Activated CD4-positive, alpha-beta T cell treated with anti-CD3 and anti-CD28 coated beads, Interleukin-2, amount 10 ng/mL, durations not matched to agents 7 days and 5 days (primary cell): ENCODE data around the gene LIN28B. TPM values are rescaled to one million over a fixed set of nuclear protein-coding genes. Genes with fewer than 3 reads are reported as not detected.
"Not testable (repeated sequence)": the region's sequence is repeated elsewhere in the genome, so short reads cannot be mapped to it uniquely, and the experiment has no call there.

Experiments used
- CTCF ChIA-PET: fragments of 350-600 bp; sonication (Branson Sonifier 250); formaldehyde crosslinking; loops from one replicate; lab custom pipeline; 2021; ENCODE audit warnings: antibody characterized with exemption; lab: Charles Lee
- POLR2A ChIA-PET: fragments of 350-600 bp; sonication (Branson Sonifier 250); formaldehyde crosslinking; loops from one replicate; lab custom pipeline; 2021; ENCODE audit warnings: antibody characterized with exemption; lab: Charles Lee
- DNase-seq: peaks from one replicate; pipeline ENCODE4 v3.0.0-alpha.2; 2020
- H3K27ac Mint-ChIP-seq: one replicate; pipeline ENCODE4 v1.8.0; 2021; ENCODE audit warnings: mild to moderate bottlenecking, moderate library complexity, mixed read lengths
- H3K27me3 Mint-ChIP-seq: one replicate; pipeline ENCODE4 v1.8.0; 2021; ENCODE audit warnings: mixed read lengths
- H3K36me3 Mint-ChIP-seq: one replicate; pipeline ENCODE4 v1.8.0; 2021; ENCODE audit warnings: low read depth, mixed read lengths
- H3K4me1 Mint-ChIP-seq: one replicate; pipeline ENCODE4 v1.8.0; 2021; ENCODE audit warnings: mixed read lengths
- H3K4me3 Mint-ChIP-seq: one replicate; pipeline ENCODE4 v1.8.0; 2021; ENCODE audit warnings: mild to moderate bottlenecking, moderate library complexity, mixed read lengths
- H3K9me3 Mint-ChIP-seq: one replicate; pipeline ENCODE4 v1.8.0; 2021; ENCODE audit warnings: mixed read lengths
- total RNA-seq, 2 experiments: library from RNA; stranded (reverse); gene quantifications; one replicate each; pipeline ENCODE4 v1.2.3, GENCODE V29; 2021

LIN28B gene
- total RNA-seq, 2 experiments from 2014 or later = not detected

- CTCF ChIA-PET = interaction anchor here (0.6 kb wide), 1 partner anchor 50 kb away, joined by 3 read pairs; no protein-coding TSS in a partner anchor
- Mint-ChIP-seq H3K27me3 (peaks cover 11% of the 10 kb centered on the region), H3K27ac (no peak overlapping the region), H3K9me3 (no peaks in the 10 kb centered on the region), H3K4me3 (no peak overlapping the region), H3K36me3 (no peaks in the 10 kb centered on the region), H3K4me1 (no peaks in the 10 kb centered on the region)
- POLR2A ChIA-PET = no interaction called here
- no peak for DNase-seq
Observed at GRCh38 chr6:105001063-105001462, 44.2 kb downstream of the LIN28B start.

GRCh38 chr6:105001906-105002305 lies 45.0 kb downstream of the LIN28B start:
- H3K36me3 Mint-ChIP-seq = no peaks in the 10 kb centered on the region
- ChIA-PET CTCF (interaction anchor here (0.6 kb wide), 1 partner anchor 51 kb away, joined by 3 read pairs; no protein-coding TSS in a partner anchor), POLR2A (no interaction called here)
- no peak overlapping the region for H3K4me3 Mint-ChIP-seq
- H3K27ac Mint-ChIP-seq = no peak overlapping the region
- DNase-seq = no peak
- peaks cover 11% of the 10 kb centered on the region for H3K27me3 Mint-ChIP-seq
- H3K9me3 Mint-ChIP-seq = no peaks in the 10 kb centered on the region
- no peaks in the 10 kb centered on the region for H3K4me1 Mint-ChIP-seq

GRCh38 chr6:105005451-105005850 lies 48.5 kb downstream of the LIN28B start:
- Mint-ChIP-seq H3K27ac (no peak overlapping the region), H3K4me1 (no peaks in the 10 kb centered on the region), H3K36me3 (no peaks in the 10 kb centered on the region), H3K4me3 (no peak overlapping the region), H3K9me3 (no peaks in the 10 kb centered on the region), H3K27me3 (peaks cover 12% of the 10 kb centered on the region)
- no peak for DNase-seq
- CTCF ChIA-PET = no interaction called here
- POLR2A ChIA-PET = no interaction called here

- CTCF ChIA-PET, H3K27ac Mint-ChIP-seq: not testable (repeated sequence)
Observed at GRCh38 chr6:105013459-105013858, 56.6 kb downstream of the LIN28B start.

GRCh38 chr6:105014448-105014847 lies 57.5 kb downstream of the LIN28B start:
- H3K9me3 Mint-ChIP-seq = no peaks in the 10 kb centered on the region

More at GRCh38 chr6:105013459-105013858, 56.6 kb downstream of the LIN28B start:
- H3K36me3 Mint-ChIP-seq, H3K4me3 Mint-ChIP-seq, H3K27me3 Mint-ChIP-seq, DNase-seq, POLR2A ChIA-PET, H3K9me3 Mint-ChIP-seq, H3K4me1 Mint-ChIP-seq: not testable (repeated sequence)

GRCh38 chr6:105014954-105015353 lies 58.0 kb downstream of the LIN28B start:
- H3K27ac Mint-ChIP-seq = no peak overlapping the region
- H3K27me3 Mint-ChIP-seq = peaks cover 4% of the 10 kb centered on the region
- ChIA-PET POLR2A (no interaction called here), CTCF (no interaction called here)
- no peak for DNase-seq
- H3K4me3 Mint-ChIP-seq = no peak overlapping the region
- H3K36me3 Mint-ChIP-seq = no peaks in the 10 kb centered on the region
- H3K9me3 Mint-ChIP-seq = no peaks in the 10 kb centered on the region
- no peaks in the 10 kb centered on the region for H3K4me1 Mint-ChIP-seq

More at GRCh38 chr6:105014448-105014847, 57.5 kb downstream of the LIN28B start:
- CTCF ChIA-PET = no interaction called here
- POLR2A ChIA-PET = no interaction called here
- Mint-ChIP-seq H3K27me3 (peaks cover 4% of the 10 kb centered on the region), H3K27ac (no peak overlapping the region), H3K36me3 (no peaks in the 10 kb centered on the region), H3K4me1 (no peaks in the 10 kb centered on the region), H3K4me3 (no peak overlapping the region)
- DNase-seq = no peak

GRCh38 chr6:105015482-105015881 lies 58.6 kb downstream of the LIN28B start:
- no peak for DNase-seq
- Mint-ChIP-seq H3K9me3 (no peaks in the 10 kb centered on the region), H3K4me1 (no peaks in the 10 kb centered on the region), H3K36me3 (no peaks in the 10 kb centered on the region), H3K27me3 (peaks cover 4% of the 10 kb centered on the region), H3K4me3 (no peak overlapping the region), H3K27ac (no peak overlapping the region)
- ChIA-PET CTCF (no interaction called here), POLR2A (no interaction called here)

- H3K27me3 Mint-ChIP-seq = peaks cover 14% of the 10 kb centered on the region
- no peak overlapping the region for H3K27ac Mint-ChIP-seq
- POLR2A ChIA-PET = no interaction called here
- CTCF ChIA-PET = no interaction called here
- DNase-seq = no peak
- no peaks in the 10 kb centered on the region for H3K36me3 Mint-ChIP-seq
- H3K4me1 Mint-ChIP-seq = no peaks in the 10 kb centered on the region
- H3K4me3 Mint-ChIP-seq = no peak overlapping the region
- no peaks in the 10 kb centered on the region for H3K9me3 Mint-ChIP-seq
Observed at GRCh38 chr6:105019285-105019684, 62.4 kb downstream of the LIN28B start.

GRCh38 chr6:105021399-105021798 lies 64.5 kb downstream of the LIN28B start:
- H3K27ac Mint-ChIP-seq = no peak overlapping the region
- CTCF ChIA-PET = no interaction called here
- H3K9me3 Mint-ChIP-seq = no peaks in the 10 kb centered on the region
- no peaks in the 10 kb centered on the region for H3K4me1 Mint-ChIP-seq
- DNase-seq = no peak
- no peak overlapping the region for H3K4me3 Mint-ChIP-seq
- H3K36me3 Mint-ChIP-seq = no peaks in the 10 kb centered on the region
- POLR2A ChIA-PET = no interaction called here
- peaks cover 15% of the 10 kb centered on the region for H3K27me3 Mint-ChIP-seq

- ChIA-PET POLR2A (no interaction called here), CTCF (no interaction called here)
- Mint-ChIP-seq H3K4me3 (no peak overlapping the region), H3K27me3 (peaks cover 18% of the 10 kb centered on the region), H3K4me1 (no peaks in the 10 kb centered on the region), H3K9me3 (no peaks in the 10 kb centered on the region), H3K27ac (no peak overlapping the region), H3K36me3 (no peaks in the 10 kb centered on the region)
- no peak for DNase-seq
Observed at GRCh38 chr6:105022416-105022815, 65.5 kb downstream of the LIN28B start.

- H3K4me3 Mint-ChIP-seq = no peak overlapping the region
- no peak for DNase-seq
- ChIA-PET POLR2A (no interaction called here), CTCF (no interaction called here)
- no peak overlapping the region for H3K27ac Mint-ChIP-seq
- H3K36me3 Mint-ChIP-seq = no peaks in the 10 kb centered on the region
- peaks cover 16% of the 10 kb centered on the region for H3K27me3 Mint-ChIP-seq
- no peaks in the 10 kb centered on the region for H3K4me1 Mint-ChIP-seq
- no peaks in the 10 kb centered on the region for H3K9me3 Mint-ChIP-seq
Observed at GRCh38 chr6:105024803-105025202, 67.9 kb downstream of the LIN28B start.

GRCh38 chr6:105028898-105029297 lies 72.0 kb downstream of the LIN28B start:
- ChIA-PET CTCF (no interaction called here), POLR2A (no interaction called here)
- H3K4me1 Mint-ChIP-seq = no peaks in the 10 kb centered on the region
- no peak overlapping the region for H3K27ac Mint-ChIP-seq
- no peak overlapping the region for H3K4me3 Mint-ChIP-seq
- DNase-seq = no peak
- no peaks in the 10 kb centered on the region for H3K9me3 Mint-ChIP-seq
- no peaks in the 10 kb centered on the region for H3K36me3 Mint-ChIP-seq
- peaks cover 5% of the 10 kb centered on the region for H3K27me3 Mint-ChIP-seq

- no peaks in the 10 kb centered on the region for H3K4me1 Mint-ChIP-seq
- CTCF ChIA-PET = no interaction called here
- H3K27me3 Mint-ChIP-seq = peaks cover 5% of the 10 kb centered on the region
- H3K27ac Mint-ChIP-seq = no peak overlapping the region
- POLR2A ChIA-PET = no interaction called here
- no peaks in the 10 kb centered on the region for H3K36me3 Mint-ChIP-seq
- no peaks in the 10 kb centered on the region for H3K9me3 Mint-ChIP-seq
- H3K4me3 Mint-ChIP-seq = no peak overlapping the region
- no peak for DNase-seq
Observed at GRCh38 chr6:105029581-105029980, 72.7 kb downstream of the LIN28B start.

GRCh38 chr6:105034470-105034869 lies 77.6 kb downstream of the LIN28B start:
- H3K4me3 Mint-ChIP-seq = no peak overlapping the region
- ChIA-PET POLR2A (no interaction called here), CTCF (no interaction called here)
- no peaks in the 10 kb centered on the region for H3K9me3 Mint-ChIP-seq
- H3K4me1 Mint-ChIP-seq = no peaks in the 10 kb centered on the region
- no peak for DNase-seq
- H3K36me3 Mint-ChIP-seq = no peaks in the 10 kb centered on the region
- H3K27me3 Mint-ChIP-seq = peaks cover 15% of the 10 kb centered on the region
- no peak overlapping the region for H3K27ac Mint-ChIP-seq
